GM19455 (cell line): ENCODE measurements around the gene IQSEC3.
"Not testable (repeated sequence)": the region's sequence is repeated elsewhere in the genome, so short reads cannot be mapped to it uniquely, and the experiment has no call there.

ENCODE experiments used
- ATAC-seq: cut with Tn5 transposase; IDR thresholded peaks from one replicate; pipeline ENCODE4 v1.9.1; 2021; ENCODE audit not compliant: unreplicated experiment

IQSEC3 gene

DNA sequence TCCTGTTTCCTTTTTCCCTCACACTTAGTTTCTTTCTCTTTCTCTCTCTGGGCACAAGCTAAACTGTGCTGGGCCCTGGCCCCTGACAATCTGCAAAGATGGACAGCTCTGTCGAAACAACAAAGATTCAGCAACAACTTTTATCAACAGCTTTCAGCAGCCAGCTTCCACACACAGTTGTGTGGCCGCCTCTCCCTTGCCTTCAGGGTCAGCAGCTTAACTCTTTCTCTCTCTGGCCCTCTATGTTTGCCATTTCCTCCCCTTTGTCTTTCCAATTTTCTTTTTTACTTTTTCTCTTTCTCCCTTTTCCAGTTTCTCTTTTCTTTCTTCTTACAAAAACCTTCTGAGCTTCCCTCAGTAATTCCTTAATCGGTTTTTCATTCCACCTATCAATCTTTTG is 43.3 kb downstream of the IQSEC3 start:
- ATAC-seq, result no peak

DNA sequence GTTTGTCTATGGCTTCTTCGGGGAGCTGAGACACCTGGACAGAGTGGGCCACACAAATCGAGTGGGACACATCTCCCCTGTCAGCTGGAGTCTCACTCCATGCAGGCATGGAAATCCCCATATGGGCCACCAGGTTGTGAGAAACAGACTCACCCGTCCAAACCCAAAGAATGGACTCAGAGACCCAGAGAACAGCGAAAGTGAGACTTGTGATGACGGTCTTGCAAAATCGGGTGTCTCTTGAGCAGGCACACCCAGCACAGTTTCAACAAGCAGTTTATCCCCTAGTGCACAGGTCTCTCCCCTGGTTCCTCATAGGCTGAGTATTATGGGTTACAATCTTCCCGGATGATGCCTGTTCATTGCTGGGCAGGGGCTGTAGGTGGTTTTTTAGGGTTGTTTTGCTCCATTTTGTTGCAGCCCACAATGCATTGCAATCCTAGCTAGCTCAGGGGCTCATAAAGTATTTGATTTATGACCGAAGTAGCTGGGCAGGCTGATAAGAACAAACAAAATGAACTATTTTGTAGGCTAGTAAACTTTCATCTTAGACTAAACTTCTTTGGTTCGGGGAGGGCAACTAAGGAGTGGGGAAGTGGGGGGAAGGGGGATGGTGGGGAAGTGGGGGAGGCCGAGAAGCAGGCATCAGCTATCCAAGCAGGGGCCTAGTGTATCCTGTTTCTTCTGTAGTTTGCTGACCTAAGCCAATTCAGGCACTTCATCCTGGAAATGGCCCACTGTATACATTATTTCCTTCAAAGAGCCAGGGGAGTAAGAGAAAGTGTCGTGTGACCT is 45.3 kb downstream of the IQSEC3 start:
- no peak for ATAC-seq

DNA sequence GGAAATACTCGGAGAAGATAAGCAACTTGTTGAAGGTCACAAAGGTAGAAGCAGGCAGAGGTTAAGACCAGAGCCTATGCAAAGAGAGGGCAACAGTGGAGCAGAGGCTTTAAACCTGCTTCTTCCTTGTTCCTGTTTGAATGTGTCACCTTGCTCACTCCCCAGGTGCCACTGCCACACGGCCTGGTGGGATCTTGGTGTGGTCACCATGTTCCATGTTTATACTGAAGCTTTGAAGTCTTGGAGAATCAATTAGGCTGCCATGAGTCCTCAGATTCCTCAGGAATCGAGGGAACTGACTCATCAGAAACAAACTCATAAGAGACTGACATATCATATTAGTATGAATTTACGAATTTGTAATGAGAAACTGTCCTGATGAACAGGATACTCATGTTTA is 46.8 kb downstream of the IQSEC3 start:
- ATAC-seq, result no peak

GRCh38 chr12:114626-115211 is 48.2 kb downstream of the IQSEC3 start:
- no peak for ATAC-seq

DNA sequence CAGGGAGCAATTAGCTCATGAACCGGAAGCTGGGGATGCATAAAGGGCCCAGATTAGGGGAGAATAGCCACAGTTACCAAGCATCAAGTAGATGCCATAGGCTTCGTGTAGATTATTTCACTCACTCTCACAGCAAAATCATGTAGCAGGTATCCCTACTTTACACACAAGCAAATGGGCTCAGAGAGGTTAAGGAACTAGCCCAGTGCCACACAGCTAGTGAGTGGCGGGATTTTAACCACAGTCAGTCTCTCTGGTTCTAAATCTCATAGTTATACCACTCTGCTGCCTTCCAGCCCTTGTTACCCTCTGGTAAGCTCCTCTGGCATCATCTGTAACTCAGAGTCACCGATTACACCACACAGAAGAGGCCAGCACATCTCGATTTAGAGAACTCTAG is 49.0 kb downstream of the IQSEC3 start:
- ATAC-seq, result no peak

GRCh38 chr12:115960-116915 is 49.7 kb downstream of the IQSEC3 start:
- ATAC-seq, result no peak

DNA sequence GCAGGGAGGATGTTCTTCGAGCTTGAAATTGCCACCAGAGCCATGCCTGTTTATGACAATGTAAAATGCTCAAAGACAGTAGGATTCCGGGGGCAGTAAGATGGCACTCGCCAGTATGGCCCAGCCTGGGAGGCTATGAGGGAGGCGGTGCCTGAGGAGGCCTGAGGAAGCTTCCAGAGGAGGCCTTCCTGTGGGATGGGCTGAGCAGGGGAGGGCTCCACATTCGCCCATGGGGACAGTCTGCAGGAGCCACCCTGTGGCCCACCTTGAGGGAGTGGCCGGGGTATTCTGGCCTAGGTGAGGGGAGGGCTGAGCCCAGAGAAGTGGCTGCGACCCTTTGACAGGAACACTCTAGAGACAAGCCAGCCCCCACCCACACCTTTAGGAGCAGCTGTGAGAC is 50.7 kb downstream of the IQSEC3 start:
- ATAC-seq, result no peak

DNA sequence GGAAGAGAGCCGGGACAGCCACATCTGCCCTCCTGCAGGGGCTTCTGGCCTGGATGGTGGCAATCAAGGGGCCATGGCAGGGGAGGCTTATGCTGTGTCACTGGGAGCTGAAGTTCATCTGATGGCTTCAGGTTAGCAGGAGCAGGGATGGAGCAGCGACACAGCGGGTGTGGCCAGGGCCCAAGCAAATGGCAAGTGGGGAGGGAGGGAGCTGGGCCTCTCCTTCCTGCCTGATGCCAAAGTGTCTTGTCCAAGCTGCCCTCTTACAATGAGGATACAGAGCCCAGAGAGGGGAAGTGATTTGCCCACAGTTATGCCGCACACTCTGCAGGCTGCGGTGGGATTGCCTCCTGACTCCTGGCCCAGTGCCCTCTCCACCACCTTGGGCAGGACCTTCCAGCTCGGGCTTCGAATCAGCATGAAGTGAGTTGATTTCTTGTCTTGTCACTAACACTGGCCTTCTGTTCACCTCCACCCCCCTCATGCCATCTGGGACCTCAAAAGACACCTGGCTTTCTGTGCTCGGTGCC is 51.3 kb downstream of the IQSEC3 start:
- ATAC-seq, result no peak

DNA sequence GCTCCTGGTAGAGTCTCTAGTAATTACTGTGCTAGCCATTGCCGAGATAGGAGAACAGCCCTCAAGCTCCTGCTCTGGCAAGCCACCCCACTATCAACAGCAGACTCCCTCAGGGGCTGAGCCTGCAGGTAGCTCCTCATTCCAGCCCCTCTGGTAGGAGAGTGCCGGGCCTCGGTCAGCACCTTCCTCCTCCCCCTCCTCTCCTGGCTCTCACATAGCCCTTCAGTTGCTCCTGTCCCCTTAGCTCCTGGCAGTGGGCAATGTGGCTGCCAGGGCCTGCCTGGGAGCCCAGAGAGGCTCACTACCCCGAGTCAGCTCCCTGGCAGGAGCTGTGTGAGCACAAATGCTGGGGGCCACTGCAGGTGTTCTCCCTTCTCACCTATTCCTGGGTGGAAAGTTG is 52.0 kb downstream of the IQSEC3 start:
- no peak for ATAC-seq

- no peak for ATAC-seq
Measured at GRCh38 chr12:120951-121350, 54.4 kb downstream of the IQSEC3 start.

DNA sequence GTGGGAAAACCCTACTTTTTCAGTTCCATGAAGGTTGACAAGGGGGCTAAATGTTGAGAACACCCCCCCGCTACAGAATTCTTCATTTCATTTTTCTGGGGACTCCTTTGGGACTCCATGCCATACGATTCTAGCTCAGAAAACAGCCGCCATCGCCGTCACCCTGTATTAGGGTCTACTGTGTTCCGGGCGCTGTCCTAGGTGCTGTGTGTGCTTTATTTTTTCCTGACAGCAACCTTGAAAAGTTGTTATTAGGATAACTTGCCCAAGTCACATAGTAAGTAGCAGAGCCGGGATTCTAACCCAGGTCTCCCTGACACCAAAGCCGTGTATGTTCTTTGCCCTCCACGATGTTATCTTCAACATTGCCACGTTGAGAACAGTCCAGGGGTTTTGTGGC is 55.1 kb downstream of the IQSEC3 start:
- no peak for ATAC-seq

GRCh38 chr12:125075-125474 is 58.5 kb downstream of the IQSEC3 start:
- no peak for ATAC-seq

DNA sequence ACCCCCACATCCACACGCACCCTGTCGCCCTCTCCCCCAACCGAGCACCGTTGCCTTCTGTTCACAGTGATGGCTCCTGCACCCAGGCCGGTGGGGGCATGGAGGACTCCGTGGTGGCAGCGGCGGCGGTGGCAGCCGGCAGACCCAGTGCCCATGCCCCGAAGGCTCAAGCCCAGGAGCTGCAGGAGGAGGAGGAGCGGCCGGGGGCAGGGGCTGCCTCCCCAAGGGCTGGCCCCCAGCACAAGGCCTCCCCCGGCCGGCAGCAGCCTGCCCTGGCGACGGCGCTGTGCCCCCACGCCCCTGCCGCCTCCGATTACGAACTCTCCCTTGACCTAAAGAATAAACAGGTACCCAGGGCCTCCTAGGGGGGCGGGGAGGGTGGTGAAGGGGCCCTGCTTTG is 59.0 kb downstream of the IQSEC3 start:
- ATAC-seq, result no peak

GRCh38 chr12:128079-128478 is 61.5 kb downstream of the IQSEC3 start:
- no peak for ATAC-seq

- no peak for ATAC-seq
Measured at GRCh38 chr12:129001-129400, 62.4 kb downstream of the IQSEC3 start.

DNA sequence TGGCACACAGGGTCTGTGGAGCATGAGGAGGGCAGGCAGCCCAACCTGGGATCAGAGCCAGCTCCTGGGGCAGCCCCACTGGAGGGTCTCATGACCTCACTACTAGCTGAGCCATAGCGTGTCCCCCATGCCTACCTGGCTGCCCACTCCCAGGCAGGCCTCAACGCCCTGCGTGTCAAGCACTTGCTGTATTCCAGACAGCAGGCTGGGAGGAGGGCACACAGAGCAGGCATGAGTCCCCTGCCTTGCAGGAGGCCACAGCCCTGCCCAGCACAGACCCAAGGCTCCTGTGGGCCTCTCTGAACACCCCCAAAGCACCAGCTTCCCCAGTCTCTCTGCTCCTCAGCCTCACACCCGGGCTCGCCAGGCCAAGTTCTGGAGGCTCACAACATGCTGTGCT is 64.0 kb downstream of the IQSEC3 start:
- no peak for ATAC-seq

- no peak for ATAC-seq
Measured at GRCh38 chr12:131008-131407, 64.4 kb downstream of the IQSEC3 start.

DNA sequence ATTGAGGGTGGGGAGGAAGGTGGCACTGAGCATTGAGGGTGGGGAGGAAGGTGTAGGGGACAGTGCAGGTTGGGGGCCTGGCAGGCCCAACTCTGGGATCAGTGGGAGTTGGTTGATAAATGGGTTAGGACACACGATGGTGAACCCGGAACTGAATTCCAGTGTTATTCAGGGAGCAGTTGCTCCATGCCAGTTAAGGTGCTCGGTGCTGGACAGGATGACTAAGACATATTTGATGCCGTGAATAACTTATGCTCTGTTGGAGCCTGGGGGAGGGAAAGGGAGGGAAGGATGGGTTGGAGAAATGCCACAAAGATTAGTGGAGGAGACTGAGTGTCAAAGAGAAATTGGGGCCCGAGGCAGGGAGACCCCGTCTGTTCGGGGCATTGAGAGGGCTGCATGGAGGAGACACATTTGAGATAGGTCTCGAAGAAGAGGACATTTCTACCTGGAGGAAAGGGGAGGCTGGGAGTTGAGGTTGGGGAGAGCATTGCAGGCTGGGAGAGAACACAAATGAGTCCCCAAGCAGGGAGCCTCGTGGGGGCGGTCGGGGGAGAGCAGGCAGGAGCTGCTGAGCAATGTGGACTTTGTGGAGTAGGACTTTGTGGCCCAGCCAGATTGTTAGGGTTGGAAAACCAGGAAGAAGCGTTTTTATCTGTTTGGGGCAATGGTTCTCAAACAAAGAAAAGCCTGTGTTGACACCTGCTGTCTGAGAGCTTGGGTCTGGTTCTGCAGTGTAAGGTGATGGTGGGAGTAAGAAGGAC is 65.3 kb downstream of the IQSEC3 start:
- ATAC-seq, result no peak

- ATAC-seq, result not testable (repeated sequence)
Measured at GRCh38 chr12:133616-134232, 67.2 kb downstream of the IQSEC3 start.

- no peak for ATAC-seq
Measured at GRCh38 chr12:135138-135537, 68.6 kb downstream of the IQSEC3 start.
